H1 (cell line): ENCODE data around the gene TCF7. TPM values are rescaled to one million over a fixed set of nuclear protein-coding genes. Genes with fewer than 3 reads are reported as not detected.

Experiments used
- CHD7 ChIP-seq: fragments of 300-600 bp; sonication (generic); IDR thresholded peaks from 2 replicates; pipeline ENCODE4 v1.7.1; 2012; ENCODE audit warnings: low read length, moderate library complexity, mild to moderate bottlenecking, inconsistent platforms; ENCODE audit not compliant: insufficient replicate concordance
- CREB1 ChIP-seq: IDR thresholded peaks from 2 replicates; pipeline ENCODE4 v1.6.1; 2012; ENCODE audit warnings: inconsistent platforms
- E2F6 ChIP-seq: IDR thresholded peaks from 2 replicates; pipeline ENCODE4 v1.6.1; 2012; ENCODE audit warnings: inconsistent platforms
- EP300 ChIP-seq, 2 experiments: IDR thresholded peaks; 1 replicate in 1 of 2; 2 replicates in 1 of 2; pipeline ENCODE4 v1.6.1; 2011 to 2012; ENCODE audit warnings: low read depth in 2 of 2, low read length in 2 of 2, mild to moderate bottlenecking in 2 of 2, borderline replicate concordance in 1 of 2, inconsistent platforms in 1 of 2, moderate library complexity in 1 of 2
- GABPA ChIP-seq: IDR thresholded peaks from 2 replicates; pipeline ENCODE4 v1.6.1; 2011; ENCODE audit warnings: mild to moderate bottlenecking, low read length, moderate library complexity, borderline replicate concordance; ENCODE audit not compliant: insufficient read depth
- KDM5A ChIP-seq: fragments of 200-600 bp; IDR thresholded peaks from 2 replicates; pipeline ENCODE4 v1.7.1; 2012; ENCODE audit warnings: mild to moderate bottlenecking, low read length, inconsistent platforms, mixed read lengths
- MAFK ChIP-seq: IDR thresholded peaks from 2 replicates; pipeline ENCODE4 v1.6.1; 2012; ENCODE audit warnings: low read depth, mild to moderate bottlenecking, improper control_type of control experiment, low read length
- NANOG ChIP-seq: IDR thresholded peaks from 2 replicates; pipeline ENCODE4 v1.6.1; 2011; ENCODE audit warnings: low read length, low read depth, mild to moderate bottlenecking, inconsistent platforms; ENCODE audit not compliant: insufficient read depth, poor library complexity, severe bottlenecking
- RNF2 ChIP-seq: fragments of 200-900, 300-1000 bp; sonication (generic); IDR thresholded peaks from 2 replicates; pipeline ENCODE4 v1.7.1; 2016; ENCODE audit warnings: borderline replicate concordance, low read depth, mild to moderate bottlenecking, antibody characterized with exemption, low read length; ENCODE audit not compliant: poor library complexity, severe bottlenecking; ENCODE audit errors: missing control alignments
- SIX5 ChIP-seq: IDR thresholded peaks from 2 replicates; pipeline ENCODE4 v1.6.1; 2011; ENCODE audit warnings: mild to moderate bottlenecking, low read depth, low read length
- TCF12 ChIP-seq: IDR thresholded peaks from 2 replicates; pipeline ENCODE4 v1.6.1; 2011; ENCODE audit warnings: low read depth, mild to moderate bottlenecking, low read length
- polyA plus RNA-seq, 7 experiments: library from polyadenylated mRNA; depleted of rRNA in 3 of 7; stranded (reverse) in 5 of 7; unstranded in 2 of 7; fragments of >200 nt in 5 of 7; fragments of 200-250 nt in 2 of 7; gene quantifications; 1 replicate in 5 of 7; 2 replicates in 1 of 7; 4 replicates in 1 of 7; pipeline versions ENCODE4 v1.2.1 to v1.2.3, GENCODE V29; 2011 to 2013; ENCODE audit warnings: missing spikeins in 2 of 7, mixed read lengths in 2 of 7
- total RNA-seq: library from RNA; stranded (reverse); fragmentation: NEBNext Ultra II Directional; extraction: Animal tissue kit (Norgen Biotek cat#: 25700); gene quantifications from 2 replicates; pipeline ENCODE4 v1.2.1, GENCODE V29; 2021

TCF7 gene
- total and polyA plus RNA-seq, 2 of the 8 experiments (the other 6 are each of a cell fraction or from before 2014, with no cell fraction given): 4.7 to 8.5 TPM

- no peak for TF ChIP-seq CHD7
- no peak for TF ChIP-seq SIX5
- TF ChIP-seq EP300 (IDR thresholded peaks at IDR 0.05; ENCODE audit: borderline replicate concordance in 1 of 2, low read depth in 2 of 2, low read length in 2 of 2): no peak
- TF ChIP-seq NANOG: no peak
- TF ChIP-seq MAFK: no peak
- TF ChIP-seq KDM5A: no peak
- no peak for TF ChIP-seq CREB1
- TF ChIP-seq TCF12: no peak
- TF ChIP-seq E2F6: no peak
- TF ChIP-seq GABPA: no peak
- no peak for TF ChIP-seq RNF2
Observed at GRCh38 chr5:134092875-134093274, 21.6 kb upstream of the TCF7 start (continued).
